OCI-LY1 (cell line): ENCODE results near the gene LIN28B.

ENCODE experiments used
- H2AFZ ChIP-seq: fragments of 200-600 bp; sonication (generic), shearing (Covaris generic); 2 replicates; pipeline ENCODE4 v1.6.0; 2014; ENCODE audit warnings: antibody characterized with exemption, mild to moderate bottlenecking, low read length
- H3F3A ChIP-seq: fragments of 200-600 bp; sonication (generic), shearing (Covaris generic); 2 replicates; pipeline ENCODE4 v1.6.0; 2014; ENCODE audit warnings: mild to moderate bottlenecking, antibody characterized with exemption, low read length, moderate library complexity; ENCODE audit not compliant: insufficient read depth
- H3K27ac ChIP-seq: fragments of 200-600 bp; sonication (generic); 2 replicates; pipeline ENCODE4 v1.5.1; 2014; ENCODE audit warnings: low read length, mixed run types, mild to moderate bottlenecking, low read depth; ENCODE audit not compliant: poor library complexity, severe bottlenecking
- H3K27me3 ChIP-seq: fragments of 200-600 bp; sonication (generic); 2 replicates; pipeline ENCODE4 v1.6.0; 2014; ENCODE audit warnings: antibody characterized with exemption, mild to moderate bottlenecking, low read length, moderate library complexity; ENCODE audit not compliant: insufficient read depth
- H3K36me3 ChIP-seq: fragments of 200-600 bp; sonication (generic); 2 replicates; pipeline ENCODE4 v1.6.1; 2014; ENCODE audit warnings: mild to moderate bottlenecking, antibody characterized with exemption, low read length, moderate library complexity, mixed read lengths; ENCODE audit not compliant: insufficient read depth
- H3K4me1 ChIP-seq: fragments of 200-600 bp; sonication (generic); 2 replicates; pipeline ENCODE4 v1.5.1; 2014; ENCODE audit warnings: mild to moderate bottlenecking, low read length, moderate library complexity; ENCODE audit not compliant: insufficient read depth, severe bottlenecking
- H3K4me2 ChIP-seq: fragments of 200-600 bp; sonication (generic), shearing (Covaris generic); 2 replicates; pipeline ENCODE4 v1.6.1; 2014; ENCODE audit warnings: low read length
- H3K4me3 ChIP-seq: fragments of 200-600 bp; sonication (generic); 2 replicates; pipeline ENCODE4 v1.5.1; 2014; ENCODE audit warnings: low read length, low read depth, mild to moderate bottlenecking, mixed read lengths; ENCODE audit not compliant: poor library complexity, severe bottlenecking
- H3K79me2 ChIP-seq: fragments of 200-600 bp; shearing (Covaris generic); 2 replicates; pipeline ENCODE4 v1.6.1; 2016; ENCODE audit warnings: mixed run types, low read length, mixed read lengths; ENCODE audit not compliant: insufficient read depth
- H3K9ac ChIP-seq: fragments of 200-600 bp; sonication (generic), shearing (Covaris generic); 2 replicates; pipeline ENCODE4 v1.6.1; 2014; ENCODE audit warnings: mild to moderate bottlenecking, low read length, mixed read lengths
- H3K9me2 ChIP-seq: fragments of 200-600 bp; sonication (generic), shearing (Covaris generic); 2 replicates; pipeline ENCODE4 v1.6.1; 2014; ENCODE audit warnings: low read depth, mild to moderate bottlenecking, low read length, mixed read lengths
- H3K9me3 ChIP-seq: fragments of 200-600 bp; shearing (Covaris generic); 2 replicates; pipeline ENCODE4 v1.6.1; 2014; ENCODE audit warnings: low read length, mixed read lengths
- H4K20me1 ChIP-seq: fragments of 200-600 bp; sonication (generic), shearing (Covaris generic); 2 replicates; pipeline ENCODE4 v1.6.0; 2016; ENCODE audit warnings: mild to moderate bottlenecking, low read length; ENCODE audit not compliant: insufficient read depth
- CTCF ChIP-seq: fragments of 200-600 bp; sonication (generic), shearing (Covaris generic); IDR thresholded peaks from 2 replicates; pipeline ENCODE4 v1.5.1; 2017; ENCODE audit warnings: mild to moderate bottlenecking, antibody characterized with exemption, low read length, moderate library complexity, mixed read lengths
- EZH2 ChIP-seq: fragments of 200-600 bp; sonication (generic), shearing (Covaris generic); IDR thresholded peaks from 2 replicates; pipeline ENCODE4 v1.8.0; 2017; ENCODE audit warnings: borderline replicate concordance, mixed run types, mild to moderate bottlenecking, antibody characterized with exemption, low read length, moderate library complexity, mixed read lengths

LIN28B gene

GRCh38 chr6:105102186-105102585 lies 145.3 kb downstream of the LIN28B start:
- no peak overlapping the region for H3K27ac ChIP-seq
- no peaks in the 10 kb centered on the region for H3K9me3 ChIP-seq
- no peak for TF ChIP-seq EZH2
- TF ChIP-seq CTCF: no peak
- no peaks in the 10 kb centered on the region for H3K9me2 ChIP-seq
- H3K36me3 ChIP-seq: no peaks in the 10 kb centered on the region
- no peak overlapping the region for H3K4me3 ChIP-seq
- H3K4me1 ChIP-seq: no peaks in the 10 kb centered on the region
- H3K79me2 ChIP-seq: no peaks in the 10 kb centered on the region
- 0 out of 2 replicates have a peak, but pooled peaks cover 4% of the 10 kb centered on the region for H3K27me3 ChIP-seq
- no peak overlapping the region for H2AFZ ChIP-seq
- H4K20me1 ChIP-seq: no peaks in the 10 kb centered on the region
- H3K9ac ChIP-seq: no peak overlapping the region
- no peaks in the 10 kb centered on the region for H3F3A ChIP-seq
- no peak overlapping the region for H3K4me2 ChIP-seq

GRCh38 chr6:105105094-105105493 lies 148.2 kb downstream of the LIN28B start:
- Histone ChIP-seq H3K27me3 (0 out of 2 replicates have a peak, but pooled peaks cover 4% of the 10 kb centered on the region), H3K4me1 (no peaks in the 10 kb centered on the region), H3K79me2 (no peaks in the 10 kb centered on the region), H3F3A (no peaks in the 10 kb centered on the region), H3K4me2 (no peak overlapping the region), H3K9me3 (no peaks in the 10 kb centered on the region), H3K9ac (no peak overlapping the region), H3K9me2 (no peaks in the 10 kb centered on the region), H3K4me3 (no peak overlapping the region), H3K36me3 (no peaks in the 10 kb centered on the region), H2AFZ (no peak overlapping the region), H4K20me1 (no peaks in the 10 kb centered on the region), H3K27ac (no peak overlapping the region)
- TF ChIP-seq CTCF (no peak), EZH2 (no peak)

- Histone ChIP-seq H3F3A (no peaks in the 10 kb centered on the region), H3K9ac (no peak overlapping the region), H2AFZ (no peak overlapping the region), H3K4me3 (no peak overlapping the region), H3K27ac (no peak overlapping the region), H3K36me3 (no peaks in the 10 kb centered on the region), H3K27me3 (0 out of 2 replicates have a peak, but pooled peaks cover 4% of the 10 kb centered on the region), H3K4me1 (no peaks in the 10 kb centered on the region), H3K4me2 (no peak overlapping the region), H4K20me1 (no peaks in the 10 kb centered on the region), H3K9me3 (no peaks in the 10 kb centered on the region), H3K9me2 (no peaks in the 10 kb centered on the region), H3K79me2 (no peaks in the 10 kb centered on the region)
- TF ChIP-seq EZH2 (no peak), CTCF (no peak)
Observed at GRCh38 chr6:105106260-105106659, 149.4 kb downstream of the LIN28B start.
